Gastrocnemius medialis (tissue), 4 donors: ENCODE data around the gene PRRT2.

Experiments
- CTCF ChIP-seq, 5 experiments: fragments of 450-650 bp in 3 of 5; fragments of 200-600 bp in 2 of 5; sonication (generic) in 2 of 5; IDR thresholded peaks in 4 of 5; conservative IDR thresholded peaks in 1 of 5; 1 replicate in 4 of 5; 2 replicates in 1 of 5; pipeline ENCODE4 v1.5.1; 2016 to 2019; ENCODE audit warnings: antibody characterized with exemption in 5 of 5, mild to moderate bottlenecking in 3 of 5, moderate library complexity in 3 of 5
- POLR2A ChIP-seq, 2 donors: fragments of 450-650 bp; IDR thresholded peaks; one replicate each; pipeline ENCODE4 v1.6.1; 2017; ENCODE audit warnings: antibody characterized with exemption in 2 of 2, mild to moderate bottlenecking in 2 of 2, moderate library complexity in 2 of 2

- no peak for TF ChIP-seq CTCF (IDR thresholded peaks at IDR 0.05 in 4 of 5, conservative IDR thresholded peaks at IDR 0.05 in 1 of 5)
- TF ChIP-seq POLR2A (IDR thresholded peaks at IDR 0.05), result no peak
Observed at GRCh38 chr16:29811896-29812665, at the start of gene PRRT2.
